HuH-7.5 (cell line): Measurements from ENCODE around the gene MFSD2A.
"Not testable (repeated sequence)": the region's sequence is repeated elsewhere in the genome, so short reads cannot be mapped to it uniquely, and the experiment has no call there.

Source experiments
- DNase-seq: peaks from one replicate; pipeline ENCODE4 v3.0.0; 2011; ENCODE audit warnings: low spot score

MFSD2A gene

GRCh38 chr1:40003156-40004093 lies 48.5 kb downstream of the MFSD2A start:
- DNase-seq: no peak

GRCh38 chr1:40004857-40005256 lies 49.9 kb downstream of the MFSD2A start:
- DNase-seq: no peak

- not testable (repeated sequence) for DNase-seq
Measured at GRCh38 chr1:40007481-40008034, 52.6 kb downstream of the MFSD2A start.

GRCh38 chr1:40011198-40011597 lies 56.3 kb downstream of the MFSD2A start:
- no peak for DNase-seq

GRCh38 chr1:40014253-40014706 lies 59.3 kb downstream of the MFSD2A start:
- no peak for DNase-seq

- DNase-seq: no peak
Measured at GRCh38 chr1:40014812-40015594, 60.1 kb downstream of the MFSD2A start.

GRCh38 chr1:40017951-40018575 lies 63.1 kb downstream of the MFSD2A start:
- DNase-seq: no peak
